Epithelial cell of prostate (primary cell): ENCODE data around the gene PRDM8.
"Not testable (repeated sequence)": the region's sequence is repeated elsewhere in the genome, so short reads cannot be mapped to it uniquely, and the experiment has no call there.

Source experiments
- DNase-seq: peaks from one replicate; pipeline ENCODE4 v3.0.0-alpha.2; 2011; ENCODE audit warnings: low read depth, low spot score
- H3K27ac ChIP-seq: fragments of 450-650 bp; 2 replicates; pipeline ENCODE4 v1.5.1; 2017; ENCODE audit warnings: mild to moderate bottlenecking

Gene PRDM8

GRCh38 chr4:80219301-80220025, 22.2 kb downstream of the PRDM8 start:
- DNase-seq = no peak
- no peak overlapping the region for H3K27ac ChIP-seq

GRCh38 chr4:80220711-80221110, 23.4 kb downstream of the PRDM8 start:
- H3K27ac ChIP-seq = no peak overlapping the region
- no peak for DNase-seq

GRCh38 chr4:80221161-80221560, 23.9 kb downstream of the PRDM8 start:
- DNase-seq = no peak

GRCh38 chr4:80225595-80225994, 28.3 kb downstream of the PRDM8 start:
- peak; percentile 53 for DNase-seq
- no peak overlapping the region for H3K27ac ChIP-seq

More at GRCh38 chr4:80221161-80221560, 23.9 kb downstream of the PRDM8 start:
- H3K27ac ChIP-seq = no peak overlapping the region

- no peak for DNase-seq
- no peak overlapping the region for H3K27ac ChIP-seq
Observed at GRCh38 chr4:80226094-80226493, 28.8 kb downstream of the PRDM8 start.

GRCh38 chr4:80228460-80228859, 31.2 kb downstream of the PRDM8 start:
- DNase-seq = no peak
- no peak overlapping the region for H3K27ac ChIP-seq

- no peak overlapping the region for H3K27ac ChIP-seq
Observed at GRCh38 chr4:80229128-80229527, 31.8 kb downstream of the PRDM8 start.

GRCh38 chr4:80229590-80229989, 32.3 kb downstream of the PRDM8 start:
- no peak for DNase-seq
- no peak overlapping the region for H3K27ac ChIP-seq

More at GRCh38 chr4:80229128-80229527, 31.8 kb downstream of the PRDM8 start:
- DNase-seq = no peak

GRCh38 chr4:80231180-80231579, 33.9 kb downstream of the PRDM8 start:
- DNase-seq = no peak
- H3K27ac ChIP-seq = no peak overlapping the region

GRCh38 chr4:80232707-80233370, 35.5 kb downstream of the PRDM8 start:
- H3K27ac ChIP-seq = no peak overlapping the region
- DNase-seq = no peak

- H3K27ac ChIP-seq = no peak overlapping the region
- DNase-seq = no peak
Observed at GRCh38 chr4:80233390-80233789, 36.1 kb downstream of the PRDM8 start.

- H3K27ac ChIP-seq = peak overlapping the region; percentile 35
Observed at GRCh38 chr4:80235451-80235850, 38.1 kb downstream of the PRDM8 start.

GRCh38 chr4:80237992-80238391, 40.7 kb downstream of the PRDM8 start:
- H3K27ac ChIP-seq = peak overlapping the region; percentile 93
- DNase-seq = peak; percentile 89

More at GRCh38 chr4:80235451-80235850, 38.1 kb downstream of the PRDM8 start:
- DNase-seq = no peak

- no peak for DNase-seq
Observed at GRCh38 chr4:80239480-80240150, 42.3 kb downstream of the PRDM8 start.

GRCh38 chr4:80240976-80241375, 43.7 kb downstream of the PRDM8 start:
- no peak for DNase-seq
- H3K27ac ChIP-seq = peak overlapping the region; percentile 93

More at GRCh38 chr4:80239480-80240150, 42.3 kb downstream of the PRDM8 start:
- H3K27ac ChIP-seq = peak overlapping the region; percentile 93

- H3K27ac ChIP-seq = no peak overlapping the region
- no peak for DNase-seq
Observed at GRCh38 chr4:80243274-80244018, 46.1 kb downstream of the PRDM8 start.

- H3K27ac ChIP-seq, DNase-seq: not testable (repeated sequence)
Observed at GRCh38 chr4:80247484-80247883, 50.2 kb downstream of the PRDM8 start.

- no peak overlapping the region for H3K27ac ChIP-seq
- DNase-seq = no peak
Observed at GRCh38 chr4:80249144-80249543, 51.8 kb downstream of the PRDM8 start.

GRCh38 chr4:80252427-80252826, 55.1 kb downstream of the PRDM8 start:
- H3K27ac ChIP-seq = no peak overlapping the region
- no peak for DNase-seq

- DNase-seq = no peak
- no peak overlapping the region for H3K27ac ChIP-seq
Observed at GRCh38 chr4:80252953-80253352, 55.6 kb downstream of the PRDM8 start.
